ENCODE measurements around the gene AQP10. TPM values are rescaled to one million over a fixed set of nuclear protein-coding genes. Genes with fewer than 3 reads are reported as not detected.
A peak's percentile ranks its signal among the peaks of the same experiment; 100 is the strongest.

The AQP10 gene
- total and polyA plus RNA-seq, 4 experiments from 2014 or later = not detected

DNA sequence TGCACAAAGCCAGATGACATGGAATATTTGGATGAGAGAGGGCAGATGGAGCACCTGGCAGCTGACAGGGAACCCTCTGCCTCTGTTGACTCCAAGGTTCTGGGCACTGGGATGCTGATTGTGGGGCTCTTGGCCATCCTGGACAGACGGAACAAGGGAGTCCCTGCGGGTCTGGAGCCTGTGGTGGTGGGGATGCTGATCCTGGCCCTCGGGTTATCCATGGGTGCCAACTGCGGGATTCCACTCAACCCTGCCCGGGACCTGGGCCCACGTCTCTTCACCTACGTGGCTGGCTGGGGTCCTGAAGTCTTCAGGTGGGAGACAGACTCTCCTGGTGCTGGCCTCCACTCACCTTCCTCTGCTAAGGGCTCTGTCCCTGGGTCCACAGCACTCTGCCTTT, 2.6 kb downstream of the AQP10 start:
- ChIA-PET CTCF (ENCODE audit: partially characterized antibody) (interaction anchor here (0.8 to 17.1 kb wide), 10 partner anchors 9 to 223 kb away, joined by 3 to 543 read pairs (median 4); partner anchors contain the start of gene IL6R), POLR2A (ENCODE audit: partially characterized antibody) (interaction anchor here (1.5 to 17.5 kb wide), 3 partner anchors 21 to 84 kb away, joined by 7 to 728 read pairs (median 107); partner anchors contain the start of gene IL6R)
- Mint-ChIP-seq H3K4me1 (peaks cover 16 to 39% (median 23%) of the 10 kb centered on the region in 4 donors), H3K4me3 (peak overlapping the region in 1 of 8 donors; percentile 50), H3K9me3 (no peaks in the 10 kb centered on the region), H3K27ac (peak overlapping the region in 3 of 7 donors; percentile 42 to 86 (median 74)), H3K27me3 (no peaks in the 10 kb centered on the region), H3K36me3 (peaks cover 0 to 16% of the 10 kb centered on the region in 2 donors)
- H3K9me3 ChIP-seq (ENCODE audit: control insufficient read depth in 1 of 2, low read length in 2 of 2) = no peaks in the 10 kb centered on the region
- intact Hi-C loops (cut with micrococcal nuclease) = loop anchor here (10.0 kb wide), 1 partner anchor 231 kb away; the partner anchor contains the start of gene UBE2Q1
- no peaks in the 10 kb centered on the region for H3K36me3 ChIP-seq (ENCODE audit: insufficient read depth, low read length)
- peaks cover 30% of the 10 kb centered on the region for H3K4me1 ChIP-seq (ENCODE audit: insufficient read depth, low read length)
- no peak overlapping the region for H3K27ac ChIP-seq (ENCODE audit: low read depth, low read length)
- no peak overlapping the region for H3K4me3 ChIP-seq (ENCODE audit: low read length in 2 of 2)
- no peaks in the 10 kb centered on the region for H3K27me3 ChIP-seq (ENCODE audit: insufficient read depth, low read length)
- no peak for DNase-seq

DNA sequence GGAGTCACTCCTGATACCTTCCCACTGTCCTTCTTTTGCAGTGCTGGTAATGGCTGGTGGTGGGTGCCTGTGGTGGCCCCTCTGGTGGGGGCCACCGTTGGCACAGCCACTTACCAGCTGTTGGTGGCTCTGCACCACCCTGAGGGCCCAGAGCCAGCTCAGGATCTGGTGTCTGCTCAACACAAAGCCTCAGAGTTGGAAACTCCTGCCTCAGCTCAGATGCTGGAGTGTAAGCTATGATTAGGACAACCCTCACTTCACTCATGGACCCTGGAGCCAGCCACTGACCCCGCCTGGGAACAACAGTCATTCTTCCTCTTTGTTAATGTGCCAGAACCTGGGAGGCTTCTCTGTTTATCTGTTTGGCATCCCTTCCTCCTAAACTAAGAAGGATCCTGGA, 3.3 kb downstream of the AQP10 start:
- Histone ChIP-seq H3K27me3 (ENCODE audit: insufficient read depth, low read length) (no peaks in the 10 kb centered on the region), H3K27ac (ENCODE audit: low read depth, low read length) (peak overlapping the region; percentile 89), H3K4me3 (ENCODE audit: low read length in 2 of 2) (peak overlapping the region; percentile 61 to 66), H3K9me3 (ENCODE audit: control insufficient read depth in 1 of 2, low read length in 2 of 2) (no peaks in the 10 kb centered on the region), H3K4me1 (ENCODE audit: insufficient read depth, low read length) (peaks cover 34% of the 10 kb centered on the region), H3K36me3 (ENCODE audit: insufficient read depth, low read length) (no peaks in the 10 kb centered on the region)
- intact Hi-C loops (cut with micrococcal nuclease) = loop anchor here (1.0 to 10.0 kb wide), 6 partner anchors 11 to 231 kb away; partner anchors contain the start of gene UBE2Q1
- H3K9me3 Mint-ChIP-seq = no peaks in the 10 kb centered on the region
- peak overlapping the region in 7 of 8 donors; percentile 92 to 98 (median 93) for H3K4me3 Mint-ChIP-seq
- CTCF ChIA-PET (ENCODE audit: partially characterized antibody) = interaction anchor here (0.6 to 17.1 kb wide), 14 partner anchors 9 to 223 kb away, joined by 3 to 543 read pairs (median 4); partner anchors contain the start of genes HAX1 and IL6R
- H3K27me3 Mint-ChIP-seq = no peaks in the 10 kb centered on the region
- POLR2A ChIA-PET (ENCODE audit: partially characterized antibody) = interaction anchor here (1.0 to 17.5 kb wide), 5 partner anchors 20 to 141 kb away, joined by 3 to 728 read pairs (median 9); partner anchors contain the start of genes IL6R and UBAP2L
- H3K4me1 Mint-ChIP-seq = peaks cover 16 to 42% (median 25%) of the 10 kb centered on the region in 4 donors
- DNase-seq = no peak
- peak overlapping the region in 5 of 7 donors; percentile 72 to 90 (median 86) for H3K27ac Mint-ChIP-seq
- H3K36me3 Mint-ChIP-seq = peaks cover 0 to 18% of the 10 kb centered on the region in 2 donors

DNA sequence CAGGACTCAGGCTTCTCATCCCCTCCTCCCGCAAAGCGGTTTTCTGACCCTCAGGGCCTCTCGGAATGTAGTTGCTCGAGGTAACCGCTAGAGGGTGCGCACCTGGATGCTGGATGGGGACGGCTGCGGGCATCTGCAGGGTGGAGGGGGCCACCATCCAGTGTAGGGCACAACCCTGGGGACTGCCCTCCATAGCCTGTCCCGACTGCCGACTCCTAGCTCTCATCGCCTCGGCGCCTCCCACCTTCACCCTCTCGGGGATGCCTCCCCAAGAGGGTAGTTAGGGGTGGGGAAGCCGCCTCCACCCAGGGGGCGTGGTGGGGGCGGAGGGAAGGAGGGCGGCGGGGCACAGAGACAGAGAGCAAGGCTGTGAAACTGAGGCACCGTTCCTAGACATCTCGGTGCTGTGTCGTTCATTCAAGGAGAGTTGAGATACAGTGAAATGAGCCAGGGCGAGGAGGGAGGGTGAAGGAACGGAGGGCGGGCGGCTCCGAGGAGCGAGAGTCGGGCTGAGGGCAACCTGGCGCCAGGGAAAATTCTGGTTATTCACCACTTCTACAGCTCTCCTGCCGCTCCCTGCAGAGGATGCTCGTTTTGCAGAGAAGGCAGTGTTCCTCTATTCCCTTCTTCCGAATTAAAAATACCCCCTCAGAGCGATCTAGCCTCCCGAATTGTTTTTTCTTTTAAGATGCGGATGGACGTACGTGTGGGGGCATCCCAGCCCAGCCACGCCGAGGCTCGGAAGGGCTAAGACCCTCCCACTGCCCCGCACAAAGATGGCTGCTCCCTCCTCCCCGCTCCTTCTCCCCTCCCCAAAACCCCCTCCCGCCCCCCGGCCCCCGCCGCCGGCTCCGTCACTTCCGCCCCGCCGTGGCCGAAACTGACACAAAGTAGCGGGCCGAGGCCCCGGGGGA, 4.0 kb downstream of the AQP10 start, which contains the start of gene ATP8B2:
Gene ATP8B2 (plus strand): TSS at position 857 of the 914 bp plus-strand sequence. CDS start 2,617 bp downstream, outside the sequence.
- Mint-ChIP-seq H3K4me1 (peaks cover 22 to 49% (median 32%) of the 10 kb centered on the region in 4 donors), H3K36me3 (peaks cover 6 to 24% of the 10 kb centered on the region in 2 donors)

DNA sequence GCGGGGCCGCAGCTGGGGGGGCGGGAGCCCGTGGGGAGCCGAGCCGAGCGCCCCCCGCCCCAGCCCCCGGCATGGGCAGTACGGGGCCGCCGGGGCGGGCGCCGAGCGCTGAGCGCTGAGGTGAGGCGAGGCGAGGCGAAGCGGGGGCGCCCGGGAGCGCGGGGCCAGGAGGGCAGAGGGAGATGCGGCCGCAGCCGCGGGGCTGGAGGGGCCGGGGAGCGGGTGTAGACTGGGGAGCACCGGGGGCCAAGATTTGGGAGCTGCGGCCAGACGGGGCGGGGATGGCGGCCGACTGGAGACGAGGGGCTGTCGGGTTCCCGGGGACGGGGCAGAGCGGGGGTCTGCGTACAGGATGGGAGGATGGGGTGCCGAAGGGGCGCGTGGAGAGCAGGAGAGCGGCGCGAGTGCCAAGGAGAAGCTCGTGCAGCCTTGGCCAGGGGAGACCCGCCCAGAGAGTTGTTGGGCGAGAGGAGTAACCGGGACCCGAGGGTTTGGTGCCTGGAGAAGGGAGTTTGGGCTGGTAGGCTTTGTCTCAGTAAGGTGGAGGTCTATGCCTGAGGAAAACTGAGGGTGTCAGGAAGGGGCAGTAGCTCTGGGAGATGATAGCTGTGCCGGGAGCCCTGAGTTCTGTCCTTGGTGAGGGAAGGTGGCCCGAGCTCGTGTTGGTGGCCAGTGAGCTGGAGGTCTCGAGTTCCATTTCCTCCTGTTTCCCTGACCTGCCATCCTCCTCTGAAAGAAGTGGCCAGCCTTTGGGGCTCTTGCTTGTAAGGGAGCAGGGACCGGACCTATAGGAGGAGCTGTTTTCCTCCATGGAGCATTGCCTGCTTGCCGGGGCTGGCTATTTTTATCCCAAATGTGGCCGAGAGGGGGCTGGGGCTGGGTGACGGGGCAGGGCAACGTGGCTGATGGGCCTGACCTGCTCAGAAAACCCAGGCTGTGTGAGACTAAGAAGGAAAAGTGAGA, 5.0 kb downstream of the AQP10 start:
- intact Hi-C loops (cut with micrococcal nuclease) = loop anchor here (2.0 to 10.0 kb wide), 4 partner anchors 27 to 404 kb away; partner anchors contain the start of genes GATAD2B and UBE2Q1
- Mint-ChIP-seq H3K4me1 (peaks cover 31 to 59% (median 41%) of the 10 kb centered on the region in 4 donors), H3K27ac (peak overlapping the region; percentile 86 to 98 (median 96)), H3K4me3 (peak overlapping the region; percentile 91 to 99 (median 98)), H3K9me3 (no peaks in the 10 kb centered on the region), H3K27me3 (no peaks in the 10 kb centered on the region), H3K36me3 (peaks cover 11 to 32% of the 10 kb centered on the region in 2 donors)
- ChIA-PET CTCF (ENCODE audit: partially characterized antibody) (interaction anchor here (1.0 to 17.1 kb wide), 11 partner anchors 10 to 143 kb away, joined by 3 to 543 read pairs (median 7); partner anchors contain the start of genes HAX1, IL6R and UBAP2L), POLR2A (ENCODE audit: partially characterized antibody) (interaction anchor here (0.6 to 17.5 kb wide), 9 partner anchors 12 to 139 kb away, joined by 3 to 728 read pairs (median 6); partner anchors contain the start of genes HAX1, IL6R and UBAP2L)
- Histone ChIP-seq H3K36me3 (ENCODE audit: insufficient read depth, low read length) (peaks cover 11% of the 10 kb centered on the region), H3K4me1 (ENCODE audit: insufficient read depth, low read length) (peaks cover 50% of the 10 kb centered on the region), H3K4me3 (ENCODE audit: low read length in 2 of 2) (peak overlapping the region; percentile 14 to 66), H3K27me3 (ENCODE audit: insufficient read depth, low read length) (no peaks in the 10 kb centered on the region), H3K27ac (ENCODE audit: low read depth, low read length) (peak overlapping the region; percentile 89), H3K9me3 (ENCODE audit: control insufficient read depth in 1 of 2, low read length in 2 of 2) (no peaks in the 10 kb centered on the region)
- DNase-seq = peak in 3 of 5 donors; percentile 23 to 65 (median 37)

More for the DNA sequence above, 4.0 kb downstream of the AQP10 start, which contains the start of gene ATP8B2:
- peaks cover 41% of the 10 kb centered on the region for H3K4me1 ChIP-seq (ENCODE audit: insufficient read depth, low read length)
- H3K9me3 Mint-ChIP-seq = no peaks in the 10 kb centered on the region
- POLR2A ChIA-PET (ENCODE audit: partially characterized antibody) = interaction anchor here (0.6 to 17.5 kb wide), 8 partner anchors 19 to 811 kb away, joined by 3 to 728 read pairs (median 8); partner anchors contain the start of genes IL6R and UBAP2L
- peak within 1 kb of the TSS; percentile 89 for H3K27ac ChIP-seq (ENCODE audit: low read depth, low read length)
- intact Hi-C loops (cut with micrococcal nuclease) = loop anchor here (1.0 to 10.0 kb wide), 7 partner anchors 10 to 403 kb away; partner anchors contain the start of genes GATAD2B and UBE2Q1
- CTCF ChIA-PET (ENCODE audit: partially characterized antibody) = interaction anchor here (0.8 to 17.1 kb wide), 11 partner anchors 11 to 222 kb away, joined by 3 to 543 read pairs (median 4); partner anchors contain the start of genes HAX1 and IL6R
- peak within 1 kb of the TSS; percentile 86 to 98 (median 96) for H3K27ac Mint-ChIP-seq
- H3K4me3 Mint-ChIP-seq = peak within 1 kb of the TSS; percentile 93 to 99 (median 98)
- peaks cover 4% of the 10 kb centered on the region for H3K36me3 ChIP-seq (ENCODE audit: insufficient read depth, low read length)
- DNase-seq = peak; percentile 79 to 85 (median 81)
- H3K4me3 ChIP-seq (ENCODE audit: low read length in 2 of 2) = peak within 1 kb of the TSS; percentile 61 to 66
- no peaks in the 10 kb centered on the region for H3K27me3 ChIP-seq (ENCODE audit: insufficient read depth, low read length)
- no peaks in the 10 kb centered on the region for H3K27me3 Mint-ChIP-seq
- H3K9me3 ChIP-seq (ENCODE audit: control insufficient read depth in 1 of 2, low read length in 2 of 2) = no peaks in the 10 kb centered on the region

DNA sequence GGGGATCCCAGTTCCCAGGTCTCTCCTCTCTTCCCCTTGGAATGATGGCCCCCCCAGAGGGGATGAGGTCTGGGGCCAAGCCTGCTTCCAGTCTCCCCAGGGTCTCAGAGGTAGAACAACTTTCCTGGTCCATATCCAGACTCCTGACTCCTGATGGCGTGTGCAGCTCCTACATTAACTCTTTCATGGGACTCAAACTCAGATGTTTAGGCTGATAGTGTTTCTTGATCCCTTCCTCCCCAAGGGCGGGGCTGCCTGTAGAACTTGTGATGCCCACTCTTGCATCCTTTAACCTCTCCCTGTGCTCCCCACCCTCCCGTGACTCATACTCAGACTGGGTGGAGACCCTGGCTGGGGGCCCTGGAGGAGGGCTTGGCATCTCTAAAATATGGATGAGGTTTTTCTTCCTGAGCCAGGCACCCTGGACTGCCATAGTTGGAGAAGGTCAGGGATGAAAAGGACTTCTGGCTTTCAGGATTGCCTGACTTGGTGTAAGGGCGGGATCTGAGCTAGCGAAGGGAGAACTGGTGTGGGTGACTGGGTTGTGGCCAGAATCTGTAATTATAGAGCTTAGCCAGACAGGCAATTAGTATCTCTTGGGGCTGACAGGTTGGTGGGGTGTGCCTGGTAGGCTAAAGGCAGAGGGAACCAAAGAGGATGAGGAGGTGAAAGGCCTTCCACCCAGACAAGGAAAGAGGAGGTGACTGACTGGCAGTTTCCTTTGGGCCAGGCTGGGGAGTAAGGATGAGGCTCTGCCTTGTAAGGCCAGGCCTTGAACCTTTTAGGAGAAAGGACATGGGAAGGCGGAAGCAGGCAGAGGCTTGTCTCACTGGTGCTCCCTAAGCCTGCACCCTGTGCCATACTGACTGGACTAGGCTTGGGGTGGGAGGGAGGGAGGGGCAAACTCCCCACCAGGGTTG, 5.9 kb downstream of the AQP10 start:
- no peaks in the 10 kb centered on the region for H3K9me3 Mint-ChIP-seq
- ChIA-PET CTCF (ENCODE audit: partially characterized antibody) (interaction anchor here (1.0 to 17.1 kb wide), 14 partner anchors 9 to 142 kb away, joined by 3 to 543 read pairs (median 6); partner anchors contain the start of genes IL6R and UBAP2L), POLR2A (ENCODE audit: partially characterized antibody) (interaction anchor here (0.6 to 17.5 kb wide), 9 partner anchors 13 to 629 kb away, joined by 3 to 728 read pairs (median 3); partner anchors contain the start of genes HAX1, IL6R and PBXIP1)
- DNase-seq = peak in 1 of 5 donors; percentile 60
- H3K27ac Mint-ChIP-seq = peak overlapping the region; percentile 86 to 98 (median 96)
- peaks cover 59% of the 10 kb centered on the region for H3K4me1 ChIP-seq (ENCODE audit: insufficient read depth, low read length)
- no peaks in the 10 kb centered on the region for H3K27me3 ChIP-seq (ENCODE audit: insufficient read depth, low read length)
- intact Hi-C loops (cut with micrococcal nuclease) = loop anchor here (5.0 to 10.0 kb wide), 2 partner anchors 228 to 405 kb away; partner anchors contain the start of genes GATAD2B and UBE2Q1
- peak overlapping the region; percentile 14 to 66 for H3K4me3 ChIP-seq (ENCODE audit: low read length in 2 of 2)
- no peaks in the 10 kb centered on the region for H3K9me3 ChIP-seq (ENCODE audit: control insufficient read depth in 1 of 2, low read length in 2 of 2)
- H3K4me1 Mint-ChIP-seq = peaks cover 35 to 68% (median 47%) of the 10 kb centered on the region in 4 donors
- H3K36me3 ChIP-seq (ENCODE audit: insufficient read depth, low read length) = peaks cover 20% of the 10 kb centered on the region
- peak overlapping the region; percentile 89 for H3K27ac ChIP-seq (ENCODE audit: low read depth, low read length)
- H3K27me3 Mint-ChIP-seq = no peaks in the 10 kb centered on the region
- H3K4me3 Mint-ChIP-seq = peak overlapping the region; percentile 91 to 99 (median 98)
- peaks cover 19 to 40% of the 10 kb centered on the region in 2 donors for H3K36me3 Mint-ChIP-seq
